AG08396 (cell line): ENCODE data around the gene RALB.
"Not testable (repeated sequence)": the region's sequence is repeated elsewhere in the genome, so short reads cannot be mapped to it uniquely, and the experiment has no call there.

Experiments
- DNase-seq: peaks from one replicate; pipeline ENCODE4 v3.0.0; 2012; ENCODE audit warnings: low spot score, mixed read lengths

The RALB gene

DNA sequence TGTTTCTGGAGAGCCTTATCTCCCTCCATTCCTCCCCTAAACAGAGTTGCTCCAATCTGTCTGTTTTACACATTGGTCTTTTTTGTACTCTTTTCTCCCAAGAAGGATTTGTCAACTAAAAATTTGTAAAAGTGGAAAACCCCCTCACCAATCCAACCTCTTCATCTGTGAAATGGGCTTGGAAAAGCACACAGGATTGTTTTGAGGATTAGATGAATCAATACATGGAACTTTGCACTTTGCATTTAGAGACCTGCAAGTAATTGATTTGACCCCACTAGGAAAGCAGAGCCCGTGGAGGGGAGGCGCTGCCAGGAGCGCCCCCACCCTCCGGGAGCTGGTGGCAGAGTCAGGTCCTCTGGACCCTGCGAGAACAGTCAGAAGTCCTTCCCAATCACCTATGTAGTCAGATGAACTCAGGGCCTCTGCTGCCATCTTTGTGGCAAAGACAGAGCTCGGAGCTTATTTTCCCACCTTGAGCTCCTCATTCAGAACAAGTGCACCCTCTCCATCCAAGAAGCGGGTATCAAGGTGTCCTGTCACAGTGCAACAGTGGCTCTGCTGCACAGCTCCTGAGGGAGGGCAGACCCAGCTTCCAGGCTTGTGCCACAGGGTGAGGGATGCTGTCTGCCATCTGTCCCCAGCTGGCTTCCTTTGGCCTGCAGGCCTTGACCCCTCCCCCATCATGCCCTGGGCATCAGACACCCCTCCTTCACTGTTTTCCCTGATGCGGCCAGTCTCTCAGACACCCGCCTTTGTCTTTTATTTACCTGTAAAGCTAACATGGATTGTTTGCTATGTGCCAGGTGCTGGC is 27.7 kb upstream of the RALB start:
- DNase-seq: no peak

DNA sequence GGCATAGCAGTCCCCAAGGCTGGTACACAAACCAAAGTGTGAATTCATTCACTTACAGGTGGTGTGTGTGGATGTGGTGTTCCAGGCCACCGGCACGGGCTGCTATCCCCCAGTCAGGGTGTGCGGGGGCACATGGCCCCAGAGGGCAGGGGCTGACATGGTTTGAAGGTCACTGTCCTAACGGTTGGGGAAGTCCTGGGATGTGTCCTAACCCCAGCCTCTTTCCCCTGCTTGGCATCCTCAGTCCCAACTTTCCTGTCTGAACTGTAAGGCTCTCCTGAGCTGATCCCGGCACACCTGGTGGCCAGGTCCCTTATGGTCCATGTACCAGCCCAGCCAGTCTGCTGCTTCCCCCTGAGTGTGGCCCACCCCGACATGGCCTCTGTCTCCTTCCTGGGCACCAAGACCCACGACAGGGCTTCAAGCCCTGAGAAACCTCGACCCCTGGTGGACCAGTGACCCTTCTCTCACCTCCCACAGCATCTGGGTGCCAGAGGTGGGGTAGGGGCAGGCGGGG is 27.0 kb upstream of the RALB start:
- DNase-seq: no peak

DNA sequence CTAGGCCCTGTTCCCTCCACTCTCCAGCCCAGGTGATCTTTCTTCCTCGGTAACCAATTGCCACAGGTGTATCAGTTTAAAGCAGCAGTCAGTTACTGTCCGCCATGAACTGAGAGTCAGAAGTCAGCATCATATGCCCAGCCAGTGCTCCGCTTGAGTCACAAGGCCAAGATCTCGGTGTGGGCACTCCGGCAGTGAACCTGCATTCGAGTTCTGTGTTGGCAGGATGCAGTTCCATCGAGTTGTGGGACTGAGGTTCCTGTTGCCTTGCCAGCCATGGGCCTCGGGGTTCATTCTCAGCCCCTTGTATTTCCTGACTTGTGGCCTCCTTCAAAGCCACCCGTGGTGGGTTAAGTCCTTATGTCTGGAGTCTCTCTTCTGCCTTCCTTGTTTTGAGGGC is 26.3 kb upstream of the RALB start:
- no peak for DNase-seq

DNA sequence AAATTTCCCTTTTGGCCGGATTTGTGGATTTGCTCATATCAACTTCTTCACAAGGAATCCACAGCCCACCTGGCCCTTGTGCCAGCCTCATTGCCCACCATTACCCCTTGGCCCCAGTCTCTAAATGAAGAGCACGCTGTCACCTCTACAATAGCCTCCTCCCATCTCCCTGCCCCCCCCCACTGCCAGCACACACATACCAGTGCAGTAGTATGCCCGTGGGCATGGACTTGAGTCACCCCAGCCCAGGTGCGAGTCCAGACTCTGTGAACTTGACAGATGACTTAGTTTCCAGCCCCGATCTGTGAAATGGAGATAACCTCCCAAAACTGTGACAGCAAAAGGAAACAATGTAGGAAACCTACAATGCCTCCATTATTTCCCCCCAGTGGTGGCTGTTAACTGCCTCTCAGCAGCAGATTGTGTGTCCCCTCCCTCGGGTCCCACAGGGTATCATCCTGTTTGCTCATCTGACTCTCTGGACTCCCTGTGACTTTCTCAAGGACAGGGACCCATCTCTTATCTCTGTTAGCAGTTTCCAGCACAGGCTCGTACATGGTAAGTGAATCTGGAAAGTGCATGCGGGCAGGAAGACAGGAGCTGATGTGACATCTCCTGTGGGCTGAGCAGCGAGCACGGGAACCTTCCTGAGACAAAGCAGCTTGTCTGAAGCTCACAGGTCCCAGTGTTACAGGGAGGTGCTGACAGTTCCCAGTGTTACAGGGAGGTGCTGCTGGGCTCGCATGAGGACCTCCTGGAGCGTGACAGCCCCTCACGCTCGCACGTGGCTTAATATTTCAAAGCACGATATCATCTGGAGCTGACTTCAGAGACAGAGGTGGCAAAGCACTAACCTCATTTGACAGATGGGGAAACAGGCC is 25.3 kb upstream of the RALB start:
- no peak for DNase-seq

DNA sequence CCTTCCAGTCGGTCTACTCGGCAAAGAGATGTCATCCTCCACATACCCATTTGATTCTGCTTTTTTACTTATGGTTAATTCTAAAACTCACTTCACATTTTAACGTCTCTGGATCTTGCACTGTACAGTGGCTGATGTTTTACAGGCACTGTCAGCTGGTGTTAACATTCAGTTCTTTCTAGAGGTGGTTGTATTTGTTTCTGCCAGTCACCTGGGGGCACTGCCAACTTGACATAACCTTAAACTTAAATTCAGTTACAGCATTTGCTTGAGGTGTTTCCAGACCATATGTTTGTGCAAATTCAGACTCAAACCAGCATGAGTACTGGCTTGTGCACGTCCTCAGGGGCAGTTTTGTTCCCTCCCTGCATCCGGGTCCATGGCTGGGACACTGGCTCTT is 24.1 kb upstream of the RALB start:
- DNase-seq: no peak

DNA sequence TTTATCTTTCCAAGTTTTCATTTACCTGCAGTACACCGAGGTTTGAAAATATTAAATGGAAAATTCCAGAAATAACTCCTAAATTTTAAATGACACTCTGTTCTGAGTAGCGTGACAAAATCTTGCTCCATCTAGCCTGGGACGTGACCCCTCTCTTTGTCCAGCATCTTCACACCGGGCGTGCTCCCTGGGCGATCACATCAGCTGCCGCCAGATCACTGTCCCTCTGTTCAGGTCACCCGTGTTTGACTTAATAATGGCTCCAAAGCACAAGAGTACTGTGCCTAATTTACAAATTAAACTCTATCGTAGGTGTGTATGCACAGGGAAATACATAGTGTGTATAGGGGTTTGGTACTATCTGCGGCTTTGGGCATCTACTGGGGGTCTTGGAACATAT is 23.3 kb upstream of the RALB start:
- no peak for DNase-seq

DNA sequence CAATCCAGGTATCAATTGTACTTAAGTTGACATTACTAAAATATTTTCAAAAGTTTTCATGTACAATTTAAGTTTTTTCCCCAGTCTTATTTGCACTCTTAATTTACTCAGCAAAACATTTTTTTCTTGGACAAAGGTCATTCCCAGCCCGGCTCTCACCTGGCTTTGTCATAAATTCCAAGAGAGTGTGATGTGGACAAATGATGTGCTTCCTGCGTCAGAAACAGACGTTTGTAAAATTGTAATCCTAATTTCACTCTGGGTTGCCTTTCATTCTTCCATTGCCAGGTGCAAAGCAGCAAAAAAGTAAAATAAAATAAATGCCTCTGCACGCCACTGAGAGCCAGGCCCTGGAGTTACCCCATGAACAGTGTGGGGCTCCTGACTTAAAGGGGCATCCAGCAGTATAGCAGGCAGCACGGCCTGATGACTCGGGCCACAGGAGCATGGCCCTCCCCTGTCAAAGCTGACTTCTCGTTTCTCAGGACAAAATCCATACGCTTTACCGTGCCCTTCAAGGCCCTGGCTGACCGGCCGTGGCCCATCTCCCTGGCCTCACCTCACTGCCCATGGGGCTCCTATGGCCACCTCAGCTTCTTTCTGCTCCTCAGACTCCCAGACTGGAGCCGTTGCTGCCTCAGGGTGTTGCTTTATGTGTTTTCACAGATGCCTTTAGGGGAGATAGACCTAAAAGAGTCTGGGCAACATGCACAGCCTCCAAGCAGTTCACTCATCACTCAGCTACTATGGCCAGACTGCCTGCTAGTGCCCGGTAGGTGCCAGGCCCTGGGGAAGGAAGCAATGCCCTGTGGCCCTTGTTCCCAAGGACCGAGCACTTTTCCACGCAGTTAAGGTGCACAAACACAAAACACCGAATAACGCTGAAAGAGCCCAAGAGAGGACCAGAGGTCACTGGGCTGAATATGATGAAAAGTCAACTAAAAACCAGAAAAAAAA is 21.9 kb upstream of the RALB start:
- no peak for DNase-seq

DNA sequence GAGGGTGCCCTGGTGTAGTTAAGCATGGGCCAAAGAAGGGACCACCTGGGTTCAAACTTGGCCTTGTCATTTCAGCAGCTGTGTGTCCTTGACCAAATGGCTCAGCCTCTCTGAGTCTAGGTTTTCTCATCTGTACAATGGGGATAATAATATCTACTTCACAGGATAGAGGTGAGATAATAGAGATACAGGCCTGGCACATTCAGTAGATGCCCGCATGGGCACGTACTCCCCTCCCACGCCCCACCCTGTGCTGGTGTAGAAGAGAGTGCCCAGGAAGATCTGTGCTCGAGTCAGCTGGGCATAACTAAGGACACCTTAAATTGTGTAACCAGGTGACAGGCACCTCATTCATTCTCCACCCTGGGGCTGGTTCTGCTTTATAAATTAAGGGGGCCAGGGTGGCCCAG is 21.1 kb upstream of the RALB start:
- no peak for DNase-seq

DNA sequence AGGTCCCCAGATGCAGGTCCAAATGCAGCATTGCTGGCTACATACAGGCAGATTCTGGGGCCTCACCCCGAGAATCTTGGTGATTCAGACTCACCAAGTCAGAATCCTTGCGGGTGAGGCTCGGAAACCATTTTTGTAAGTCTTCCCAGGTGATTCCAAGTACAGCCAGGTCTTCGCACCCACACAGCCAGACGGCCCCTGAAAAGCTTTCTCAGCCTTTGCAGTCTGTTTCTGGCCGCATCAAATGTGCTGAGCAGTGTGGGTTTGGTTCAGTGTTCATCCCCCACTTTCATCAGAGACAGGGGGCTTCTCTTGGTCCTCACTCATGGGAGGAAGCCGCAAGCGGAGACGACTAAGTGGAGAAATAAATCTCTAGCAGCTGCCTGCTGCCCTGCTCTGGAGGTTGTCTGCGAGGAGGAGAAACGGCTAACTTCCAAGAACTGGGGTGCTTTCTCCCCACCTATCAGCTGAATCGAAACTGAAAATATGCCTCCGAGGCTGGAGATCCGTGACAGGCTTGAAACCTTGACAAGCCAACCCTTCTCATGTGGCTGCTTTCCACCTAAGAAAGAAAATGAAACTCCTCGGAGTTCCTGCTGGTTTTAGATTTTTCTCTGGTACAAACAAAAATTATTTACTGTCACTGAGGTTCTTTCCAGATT is 20.5 kb upstream of the RALB start:
- peak; percentile 59 for DNase-seq

DNA sequence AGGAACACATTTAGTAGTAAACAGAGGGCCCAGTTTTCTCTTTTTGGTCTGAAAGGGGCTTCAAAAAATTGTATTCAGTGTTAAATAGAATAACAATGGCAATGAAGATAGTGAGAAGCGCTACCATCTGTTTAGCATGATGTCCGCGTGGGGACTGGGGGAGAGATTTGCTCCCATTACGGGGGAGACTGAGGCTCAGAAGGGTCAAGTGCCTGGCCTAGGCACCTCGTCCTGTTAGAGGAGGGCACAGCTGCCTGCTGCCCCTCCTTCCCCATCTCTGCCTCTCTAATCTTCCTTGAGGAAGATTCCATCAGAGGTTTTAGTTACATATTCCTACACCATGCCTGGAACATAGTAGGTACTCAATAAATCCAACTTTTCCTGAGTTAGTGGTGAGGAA is 19.4 kb upstream of the RALB start:
- no peak for DNase-seq

DNA sequence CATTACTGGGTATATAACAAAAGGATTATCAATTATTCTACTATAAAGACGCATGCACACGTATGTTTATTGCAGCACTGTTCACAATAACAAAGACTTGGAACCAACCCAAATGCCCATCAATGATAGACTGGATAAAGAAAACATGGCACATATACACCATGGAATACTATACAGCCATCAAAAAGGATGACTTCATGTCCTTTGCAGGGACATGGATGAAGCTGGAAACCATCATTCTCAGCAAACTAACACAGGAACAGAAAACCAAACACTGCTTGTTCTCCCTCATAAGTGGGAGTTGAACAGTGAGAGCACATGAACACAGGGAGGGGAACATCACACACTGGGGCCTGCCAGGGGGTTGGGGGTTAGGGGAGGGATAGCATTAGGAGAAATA is 17.5 kb upstream of the RALB start:
- not testable (repeated sequence) for DNase-seq

DNA sequence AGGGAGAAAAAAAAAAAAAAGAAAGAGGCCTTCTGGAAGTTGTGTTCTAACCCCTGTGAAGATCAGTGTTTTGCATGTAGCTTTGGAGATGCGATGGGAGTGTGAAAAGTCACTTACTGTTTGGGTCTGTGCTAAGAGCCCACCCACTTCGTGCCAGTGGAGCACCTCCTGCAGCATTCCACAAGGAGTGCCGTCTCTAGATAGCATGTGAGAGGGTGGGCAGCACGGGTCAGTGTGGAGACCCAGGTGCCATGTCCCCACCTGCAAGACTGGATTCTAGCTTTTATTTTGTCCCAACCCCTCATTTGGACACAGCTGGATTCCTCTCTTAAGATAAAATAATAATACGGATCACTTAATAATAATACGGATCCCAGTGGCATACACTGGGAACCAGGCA is 17.0 kb upstream of the RALB start:
- DNase-seq: no peak

DNA sequence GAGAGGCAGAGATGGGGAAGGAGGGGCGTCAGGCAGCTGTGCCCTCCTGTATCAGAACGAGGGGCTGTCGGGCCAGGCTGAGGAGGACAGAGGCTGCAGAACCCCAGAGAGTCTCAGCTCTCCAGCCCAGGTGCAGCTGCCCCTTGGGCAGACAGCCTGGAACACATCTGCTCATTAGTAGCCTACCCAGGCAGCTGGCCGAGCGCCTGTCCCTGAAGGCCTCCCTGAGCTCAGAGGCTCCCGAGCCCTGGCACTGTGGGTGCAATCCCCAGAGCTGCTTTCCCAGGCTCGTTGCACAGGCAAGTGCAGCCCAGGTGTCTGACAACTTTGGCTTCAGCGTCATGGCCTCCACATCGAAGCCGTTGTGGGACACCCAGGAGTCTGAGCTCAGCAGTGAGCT is 16.3 kb upstream of the RALB start:
- no peak for DNase-seq

DNA sequence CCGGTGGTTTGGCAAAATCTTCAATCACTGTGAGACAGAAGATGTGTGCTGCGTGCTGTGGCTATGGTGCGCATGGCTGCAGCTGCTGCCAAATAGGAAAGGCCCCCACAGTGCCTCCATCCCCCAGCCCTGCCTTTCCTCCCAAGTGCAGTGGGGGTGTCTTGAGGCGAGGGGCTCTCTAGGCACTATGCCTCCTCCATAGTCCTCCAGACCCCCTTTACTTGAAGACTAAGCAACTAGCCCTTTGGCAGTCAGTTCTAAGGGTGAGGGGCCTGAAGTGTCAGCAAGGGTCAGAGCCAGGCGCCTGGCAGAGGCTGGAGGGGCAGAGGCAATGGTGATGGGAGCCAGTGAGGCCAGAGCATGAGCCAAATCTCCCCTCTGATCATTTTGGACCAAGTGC is 15.9 kb upstream of the RALB start:
- DNase-seq: no peak

DNA sequence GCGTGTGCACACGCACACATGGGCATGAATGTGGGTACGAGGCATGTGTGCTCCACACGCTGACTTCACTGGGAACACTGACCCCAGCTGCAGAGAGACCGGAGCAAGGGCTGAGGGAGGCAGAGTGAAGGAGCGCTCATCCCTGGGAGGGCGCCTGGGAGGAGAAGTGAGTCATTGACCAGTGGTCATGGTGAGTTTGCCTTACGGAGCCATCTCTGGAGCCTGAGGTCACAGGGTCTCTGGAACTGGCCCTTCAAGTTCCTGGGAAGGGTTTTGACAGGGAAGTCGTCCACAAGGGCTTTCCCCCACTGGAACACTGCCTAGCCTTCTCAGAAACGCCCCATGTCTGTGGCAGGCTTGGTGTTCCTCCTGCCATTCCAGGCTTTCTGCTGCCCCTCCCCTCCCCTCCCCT is 15.2 kb upstream of the RALB start:
- DNase-seq: peak; percentile 82

DNA sequence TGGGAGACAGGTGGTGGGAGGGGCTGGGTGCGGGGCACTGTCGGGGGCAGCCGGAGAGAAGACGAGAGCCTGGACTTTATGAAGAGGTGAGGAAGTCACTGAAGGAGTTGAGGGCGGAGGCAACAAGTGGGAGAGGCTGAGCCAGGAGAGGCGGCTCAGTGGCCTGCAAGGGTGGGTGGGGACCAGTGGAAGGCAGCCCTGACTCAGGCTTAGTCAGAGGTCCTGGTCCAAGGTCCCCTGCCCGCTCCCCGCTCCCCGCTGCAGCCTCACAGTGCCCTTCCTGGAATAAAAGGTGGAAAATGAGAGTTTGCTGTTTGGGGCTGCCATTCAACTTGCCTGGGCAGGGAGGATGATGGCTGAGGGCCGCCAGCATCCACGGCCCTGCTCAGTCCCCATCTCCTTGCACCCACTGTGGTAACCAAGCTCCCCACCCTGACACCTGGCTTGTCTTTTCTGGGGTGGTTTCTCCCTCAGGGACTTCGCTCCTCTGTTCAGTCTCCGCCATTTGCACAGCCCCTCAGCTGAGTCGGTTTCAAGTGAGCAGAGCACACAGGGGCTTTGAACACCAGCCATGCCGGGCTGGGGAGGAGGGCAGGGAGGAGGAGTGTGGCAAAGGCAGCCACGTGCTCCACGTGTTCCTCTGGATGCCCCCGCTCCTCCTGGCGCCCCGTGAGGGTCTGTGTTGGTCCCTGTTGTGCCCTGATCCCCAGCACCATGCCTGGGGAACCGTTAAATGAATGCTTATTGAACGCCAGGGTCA is 13.7 kb upstream of the RALB start:
- peak; percentile 83 for DNase-seq

DNA sequence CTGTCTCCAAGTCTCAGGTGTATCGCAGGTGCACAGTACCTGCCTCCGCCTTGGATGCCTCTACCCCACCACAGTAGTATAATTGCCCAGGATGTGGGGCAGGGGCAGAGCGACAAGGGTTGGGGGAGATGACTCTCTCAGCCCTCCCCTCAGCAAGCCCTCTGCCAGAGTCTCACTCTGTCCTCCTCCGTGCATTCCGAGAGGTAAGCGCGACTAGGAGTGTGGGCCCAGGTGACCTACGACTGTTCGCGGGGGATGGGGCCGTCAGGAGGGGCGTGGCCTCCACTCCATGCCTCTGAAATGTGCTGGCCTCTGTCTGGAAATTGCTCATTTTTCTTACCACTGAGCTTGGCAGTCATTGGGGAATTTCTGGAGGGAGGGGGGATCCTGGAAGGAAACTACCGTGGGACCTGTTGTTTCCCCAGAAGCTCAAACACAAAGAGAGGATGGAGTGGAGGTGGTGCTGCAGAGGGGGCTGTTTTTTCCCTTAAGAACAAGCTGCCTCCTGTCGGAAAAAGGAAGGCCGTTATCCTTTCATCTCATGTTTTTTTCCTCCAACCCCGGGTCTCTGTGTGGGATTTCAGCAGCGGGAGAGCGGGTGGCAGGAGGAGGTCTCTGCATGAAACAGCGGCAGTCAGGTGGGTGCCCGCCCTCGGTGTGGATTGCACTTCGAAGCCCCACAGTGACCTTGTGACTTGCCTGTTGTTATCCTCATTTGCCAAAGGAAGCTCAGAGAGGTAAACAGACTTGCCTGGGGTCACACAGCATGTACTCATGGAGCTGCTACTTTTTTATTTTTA is 13.0 kb upstream of the RALB start:
- peak; percentile 83 for DNase-seq

DNA sequence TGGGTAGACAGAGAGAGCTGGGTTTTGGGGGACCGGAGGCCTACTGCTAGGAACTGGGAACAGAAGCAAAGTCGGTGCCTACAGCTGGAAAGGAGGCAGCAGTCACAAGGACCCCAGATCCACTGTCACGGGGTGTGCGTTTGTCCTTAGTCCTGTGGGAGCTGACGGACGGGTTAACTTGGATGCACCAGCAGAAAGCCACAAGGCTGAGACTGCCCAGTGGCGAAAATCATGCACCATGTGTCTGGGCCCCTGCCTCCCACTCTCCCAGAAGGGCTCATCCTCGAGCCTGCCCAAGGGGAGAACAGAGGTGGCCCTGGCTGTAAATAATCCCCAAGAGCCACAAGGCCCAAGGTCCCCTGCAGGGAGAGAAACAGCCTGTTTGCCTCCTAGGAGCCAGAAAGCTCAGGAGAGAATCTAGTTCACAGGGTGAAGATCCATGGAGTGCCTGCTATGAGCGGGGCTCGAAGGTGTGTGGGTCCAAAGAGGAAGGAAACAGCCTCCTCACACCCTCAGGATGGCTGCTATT is 11.7 kb upstream of the RALB start:
- no peak for DNase-seq

DNA sequence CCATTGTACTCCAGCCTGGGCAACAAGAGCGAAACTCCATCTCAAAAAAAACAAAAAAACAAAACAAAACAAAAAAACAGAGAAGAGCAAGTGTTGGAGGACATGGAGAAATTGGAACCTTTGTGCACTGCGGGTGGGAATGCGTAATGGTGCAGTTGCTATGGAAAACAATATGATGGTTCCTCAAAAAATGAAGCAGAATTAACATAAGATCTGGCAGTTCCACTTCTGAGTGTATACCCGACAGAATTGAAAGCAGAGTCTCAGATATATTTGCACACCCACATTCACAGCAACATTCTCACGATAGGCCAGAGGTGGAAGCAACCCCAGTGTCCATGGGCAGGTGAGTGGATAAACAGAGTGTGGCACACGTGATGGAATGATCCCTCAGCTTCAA is 11.0 kb upstream of the RALB start:
- no peak for DNase-seq

DNA sequence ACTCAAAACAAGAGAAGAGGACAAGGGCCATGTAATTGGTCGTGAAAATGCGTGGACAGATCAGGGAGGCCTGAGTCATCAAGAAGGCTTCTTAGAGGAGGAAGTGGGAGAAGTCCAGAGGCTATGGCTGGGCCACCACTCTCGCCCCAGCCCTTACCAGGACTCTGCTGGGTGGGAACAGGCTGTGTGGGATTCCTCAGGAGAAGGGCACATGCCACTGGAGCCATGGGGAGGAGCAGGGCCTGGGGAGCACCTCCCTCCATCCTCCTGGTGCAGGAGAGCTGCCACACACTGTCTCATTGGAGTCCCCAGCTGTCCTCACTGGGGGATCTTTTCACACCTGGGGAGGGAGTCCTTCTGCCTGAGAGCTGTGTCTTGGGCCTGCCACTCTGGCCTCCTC is 9.4 kb upstream of the RALB start:
- DNase-seq: no peak
